GM18520 (cell line): ENCODE measurements around the gene RIMS4.

Source experiments
- ATAC-seq: cut with Tn5 transposase; IDR thresholded peaks from one replicate; pipeline ENCODE4 v1.9.1; 2021; ENCODE audit not compliant: unreplicated experiment

RIMS4 gene

GRCh38 chr20:44796758-44797457 lies 13.4 kb downstream of the RIMS4 start:
- ATAC-seq: no peak

GRCh38 chr20:44796311-44796710 lies 14.0 kb downstream of the RIMS4 start:
- no peak for ATAC-seq

GRCh38 chr20:44795836-44796235 lies 14.5 kb downstream of the RIMS4 start:
- ATAC-seq: no peak

GRCh38 chr20:44792796-44793195 lies 17.6 kb downstream of the RIMS4 start:
- ATAC-seq: no peak

GRCh38 chr20:44790638-44791393 lies 19.5 kb downstream of the RIMS4 start:
- ATAC-seq: no peak

- no peak for ATAC-seq
These were observed 21.5 kb downstream of the RIMS4 start for GRCh38 chr20:44788706-44789456.

- no peak for ATAC-seq
These were observed 23.0 kb downstream of the RIMS4 start for GRCh38 chr20:44787299-44787698.

GRCh38 chr20:44785768-44786167 lies 24.6 kb downstream of the RIMS4 start:
- no peak for ATAC-seq

- no peak for ATAC-seq
These were observed 25.7 kb downstream of the RIMS4 start for GRCh38 chr20:44784688-44785087.

GRCh38 chr20:44781791-44782190 lies 28.6 kb downstream of the RIMS4 start:
- no peak for ATAC-seq

GRCh38 chr20:44781118-44781517 lies 29.2 kb downstream of the RIMS4 start:
- ATAC-seq: no peak

GRCh38 chr20:44780226-44780625 lies 30.1 kb downstream of the RIMS4 start:
- ATAC-seq: no peak

- ATAC-seq: no peak
These were observed 33.4 kb downstream of the RIMS4 start for GRCh38 chr20:44776980-44777379.

GRCh38 chr20:44773070-44773829 lies 37.1 kb downstream of the RIMS4 start:
- no peak for ATAC-seq

GRCh38 chr20:44772636-44773035 lies 37.7 kb downstream of the RIMS4 start:
- no peak for ATAC-seq

GRCh38 chr20:44771172-44771535 lies 39.2 kb downstream of the RIMS4 start:
- no peak for ATAC-seq

GRCh38 chr20:44770484-44771171 lies 39.7 kb downstream of the RIMS4 start:
- no peak for ATAC-seq

GRCh38 chr20:44769481-44769863 lies 40.9 kb downstream of the RIMS4 start:
- no peak for ATAC-seq

- ATAC-seq: no peak
These were observed 41.4 kb downstream of the RIMS4 start for GRCh38 chr20:44768854-44769480.

- ATAC-seq: no peak
These were observed 42.1 kb downstream of the RIMS4 start for GRCh38 chr20:44768256-44768655.
